ENCODE measurements around the gene ERMN.

DNA sequence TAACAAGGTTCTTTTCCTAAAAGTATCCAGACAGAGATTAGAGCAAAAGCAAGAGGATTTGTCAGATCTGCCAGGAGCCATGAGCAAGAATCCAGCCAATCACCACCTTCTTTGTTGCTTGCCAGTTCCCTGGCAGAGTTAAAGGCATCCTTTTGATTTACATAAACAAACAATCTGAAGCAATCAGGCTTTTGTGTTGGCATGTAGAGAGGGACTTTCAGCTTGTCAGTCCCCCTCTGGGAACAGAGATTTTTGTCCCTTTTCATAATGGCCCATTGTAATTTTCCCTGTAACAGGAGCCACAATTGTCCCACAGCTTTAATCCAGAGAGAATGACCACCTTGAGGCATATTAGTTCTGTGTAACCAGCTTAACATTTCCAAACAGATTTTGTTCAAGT lies at the start of gene ERMN:
- TF ChIP-seq POLR2A (IDR thresholded peaks at IDR 0.05; ENCODE audit: low read depth, low read length) (no peak), POLR2AphosphoS5 (IDR thresholded peaks at IDR 0.05; ENCODE audit: low read depth, low read length) (no peak)

Measured in GM12891 (cell line).